Stimulated activated CD4-positive, alpha-beta T cell treated with anti-CD3 and anti-CD28 coated beads, Interleukin-12 subunit alpha, Interleukin-12 subunit beta, amount 100 ng/mL, for 4 hours (primary cell): Measurements from ENCODE around the gene MADD.

Source experiments
- DNase-seq: peaks from one replicate; pipeline ENCODE4 v3.0.0-alpha.2; 2020

Gene MADD

DNA sequence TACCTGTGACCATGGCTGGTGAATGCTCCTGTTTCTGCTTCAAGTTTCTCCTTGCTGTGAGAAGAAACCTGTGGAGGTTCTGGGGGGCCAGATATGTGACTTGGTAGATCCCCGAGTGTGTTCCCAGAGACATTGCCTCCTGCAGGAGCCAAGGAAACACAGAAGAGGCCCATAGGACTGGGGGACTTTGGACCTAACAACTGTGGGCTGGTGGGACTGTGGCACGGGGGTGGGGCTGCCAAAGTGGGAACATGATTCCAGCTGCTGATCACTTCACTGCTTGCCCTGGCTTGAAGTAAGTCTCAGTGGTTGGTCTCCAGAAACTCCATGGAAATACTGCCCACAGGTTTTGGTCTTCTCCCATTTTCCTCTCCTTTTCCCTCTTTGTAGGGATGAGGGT lies 16.3 kb upstream of the MADD start:
- no peak for DNase-seq

DNA sequence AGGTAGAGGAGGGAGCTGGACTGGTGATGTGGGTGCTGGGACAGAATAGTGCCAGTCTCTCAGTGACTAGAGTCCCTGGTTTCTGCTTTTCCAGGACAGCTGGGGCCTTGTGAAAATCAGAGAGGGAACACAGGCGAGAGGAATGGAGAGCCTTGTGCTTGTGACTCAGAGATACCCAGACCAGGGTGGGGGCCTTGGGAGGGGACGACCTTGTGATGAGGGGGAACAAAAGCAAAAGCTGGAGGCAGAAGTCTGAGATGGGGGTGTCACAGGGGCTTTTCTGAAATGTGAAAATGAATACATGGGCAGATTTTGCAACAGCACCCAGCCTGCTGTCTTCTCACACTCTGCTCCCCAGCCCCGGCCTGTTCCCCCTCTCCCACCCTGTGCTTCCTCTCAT lies 15.5 kb upstream of the MADD start:
- no peak for DNase-seq

DNA sequence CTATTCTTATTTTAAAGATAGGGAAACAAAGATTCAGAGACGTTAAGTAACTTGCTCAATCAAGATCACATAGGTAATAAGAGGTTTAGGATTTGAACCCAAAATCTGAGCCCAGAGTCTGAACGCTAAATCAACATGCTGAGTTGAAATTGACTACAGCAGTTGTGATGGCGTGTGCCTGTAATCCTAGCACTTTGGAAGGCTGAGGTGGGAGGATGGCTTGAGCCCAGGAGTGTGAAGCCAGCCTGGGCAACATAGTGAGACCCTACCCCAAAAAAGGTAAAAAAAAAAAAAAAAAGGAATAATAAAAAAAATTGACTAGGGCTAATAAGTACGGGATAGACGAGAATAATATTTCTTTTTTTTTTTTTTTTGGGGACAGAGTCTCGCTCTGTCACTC lies 13.6 kb upstream of the MADD start:
- no peak for DNase-seq

DNA sequence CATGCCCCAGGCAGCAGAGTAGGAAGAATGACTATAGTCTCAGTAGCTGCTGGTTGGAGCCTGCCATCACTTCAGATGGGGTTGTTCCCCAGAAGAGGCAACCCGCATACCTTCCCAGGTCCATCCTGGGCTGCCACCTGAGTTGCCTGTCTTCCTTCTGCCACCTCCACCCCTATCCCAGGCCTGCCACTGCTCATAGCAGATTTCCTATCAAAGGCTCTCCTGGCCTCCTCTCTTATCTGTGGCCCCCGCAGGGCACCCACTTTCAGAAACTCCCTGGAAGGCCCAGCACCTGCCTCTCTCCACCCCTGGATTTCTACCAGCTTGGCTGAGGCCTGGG lies 12.8 kb upstream of the MADD start:
- no peak for DNase-seq

DNA sequence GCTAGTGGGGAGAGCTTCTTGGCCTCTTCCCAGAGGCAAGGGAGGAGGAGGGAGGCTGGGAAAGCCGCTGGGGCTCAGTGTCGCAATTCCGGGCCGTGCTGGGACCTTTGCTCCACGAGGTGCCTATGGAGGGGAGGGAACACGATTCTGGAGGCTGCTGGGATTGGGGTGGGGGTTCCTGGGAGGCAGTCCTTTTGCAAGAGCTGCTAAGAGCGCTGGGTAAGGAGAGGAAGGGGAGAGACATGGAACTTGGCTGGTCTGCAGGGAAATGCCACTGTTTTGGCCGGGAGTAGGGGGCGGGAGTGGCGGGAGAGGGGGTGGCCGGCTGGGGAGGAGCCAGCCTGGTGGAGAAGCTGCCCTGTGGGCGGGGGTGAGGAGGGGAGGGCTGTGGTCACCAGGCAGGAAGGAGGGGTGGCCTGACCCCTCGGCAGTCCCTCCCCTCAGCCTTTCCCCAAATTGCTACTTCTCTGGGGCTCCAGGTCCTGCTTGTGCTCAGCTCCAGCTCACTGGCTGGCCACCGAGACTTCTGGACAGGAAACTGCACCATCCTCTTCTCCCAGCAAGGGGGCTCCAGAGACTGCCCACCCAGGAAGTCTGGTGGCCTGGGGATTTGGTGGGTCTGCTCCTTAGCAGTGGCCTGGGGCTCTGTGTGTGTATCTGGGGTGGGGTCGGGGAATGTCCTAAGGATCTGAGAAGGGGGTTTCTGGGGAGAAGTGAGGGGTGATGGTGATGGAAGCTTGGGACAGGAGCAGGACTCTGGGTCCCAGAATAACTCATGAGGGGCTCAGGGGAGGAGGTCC lies 12.2 kb upstream of the MADD start, which contains the start of gene NR1H3:
Gene NR1H3 (plus strand): TSS at position 480 of the 800 bp plus-strand sequence. CDS start 1,221 bp downstream, outside the sequence.
- DNase-seq: no peak

DNA sequence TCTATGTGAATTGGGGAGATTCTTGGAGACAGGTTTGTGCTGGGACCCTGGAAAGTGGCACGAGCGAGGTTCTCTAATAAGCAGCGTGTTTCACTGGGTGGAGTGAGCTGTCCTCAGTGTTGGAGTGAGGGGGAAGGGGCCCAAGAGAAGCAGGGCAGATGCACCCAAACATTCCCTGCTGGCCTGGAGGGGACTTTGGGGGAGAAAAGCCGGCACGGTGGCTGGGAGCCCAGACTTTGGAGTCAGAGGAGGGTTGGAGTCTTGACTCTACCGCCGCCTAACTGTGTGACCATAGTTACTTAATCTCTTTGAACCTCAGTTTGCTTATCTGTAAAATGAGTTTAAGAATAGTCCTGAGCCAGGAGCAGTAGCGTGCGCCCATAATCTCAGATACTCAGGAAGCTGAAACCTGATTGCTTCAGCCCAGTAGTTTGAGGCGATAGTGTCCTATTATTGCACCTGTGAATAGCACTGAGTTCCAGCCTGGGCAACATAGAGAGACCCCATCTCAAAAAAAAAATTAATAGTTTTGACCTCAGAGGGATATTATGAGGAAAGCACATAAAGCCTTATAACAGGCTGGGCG lies 11.5 kb upstream of the MADD start:
- DNase-seq: no peak

DNA sequence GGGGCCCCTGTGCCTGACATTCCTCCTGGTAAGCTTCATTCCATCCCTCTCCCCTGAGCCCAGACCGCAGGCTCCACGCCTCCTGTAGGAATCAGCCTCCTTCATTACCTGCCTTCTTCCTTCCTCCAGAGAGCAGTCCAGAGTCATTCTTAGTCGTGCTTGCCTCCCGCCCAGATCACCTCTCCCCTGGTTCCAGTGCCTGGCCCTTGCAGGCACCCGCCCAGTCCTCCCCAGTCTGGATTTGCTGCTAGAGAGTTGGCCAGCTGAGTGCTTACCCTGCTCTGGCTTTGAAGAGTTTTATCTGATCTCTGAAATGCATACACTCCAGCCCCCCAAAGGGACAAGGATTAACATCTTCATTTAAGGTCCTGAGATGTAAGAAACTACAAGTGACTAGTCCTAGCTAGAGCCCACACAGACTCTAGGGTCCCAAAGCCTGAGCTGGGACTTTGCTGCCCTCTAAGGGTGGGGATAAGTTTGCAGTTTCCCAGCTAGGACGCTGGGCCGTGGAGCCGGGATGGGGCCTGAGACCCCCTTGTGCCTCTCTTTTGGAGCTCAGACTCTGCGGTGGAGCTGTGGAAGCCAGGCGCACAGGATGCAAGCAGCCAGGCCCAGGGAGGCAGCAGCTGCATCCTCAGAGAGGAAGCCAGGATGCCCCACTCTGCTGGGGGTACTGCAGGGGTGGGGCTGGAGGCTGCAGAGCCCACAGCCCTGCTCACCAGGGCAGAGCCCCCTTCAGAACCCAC lies 10.5 kb upstream of the MADD start:
- DNase-seq: peak; percentile 47

DNA sequence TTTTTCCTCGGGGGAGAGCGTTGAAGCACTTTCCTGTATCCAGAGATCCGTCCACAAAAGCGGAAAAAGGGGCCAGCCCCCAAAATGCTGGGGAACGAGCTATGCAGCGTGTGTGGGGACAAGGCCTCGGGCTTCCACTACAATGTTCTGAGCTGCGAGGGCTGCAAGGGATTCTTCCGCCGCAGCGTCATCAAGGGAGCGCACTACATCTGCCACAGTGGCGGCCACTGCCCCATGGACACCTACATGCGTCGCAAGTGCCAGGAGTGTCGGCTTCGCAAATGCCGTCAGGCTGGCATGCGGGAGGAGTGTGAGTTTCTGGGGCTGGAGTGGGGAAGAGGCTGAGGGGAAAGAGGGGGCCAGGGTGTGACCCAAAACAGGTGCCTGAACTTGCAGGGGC lies 9.6 kb upstream of the MADD start:
- no peak for DNase-seq

DNA sequence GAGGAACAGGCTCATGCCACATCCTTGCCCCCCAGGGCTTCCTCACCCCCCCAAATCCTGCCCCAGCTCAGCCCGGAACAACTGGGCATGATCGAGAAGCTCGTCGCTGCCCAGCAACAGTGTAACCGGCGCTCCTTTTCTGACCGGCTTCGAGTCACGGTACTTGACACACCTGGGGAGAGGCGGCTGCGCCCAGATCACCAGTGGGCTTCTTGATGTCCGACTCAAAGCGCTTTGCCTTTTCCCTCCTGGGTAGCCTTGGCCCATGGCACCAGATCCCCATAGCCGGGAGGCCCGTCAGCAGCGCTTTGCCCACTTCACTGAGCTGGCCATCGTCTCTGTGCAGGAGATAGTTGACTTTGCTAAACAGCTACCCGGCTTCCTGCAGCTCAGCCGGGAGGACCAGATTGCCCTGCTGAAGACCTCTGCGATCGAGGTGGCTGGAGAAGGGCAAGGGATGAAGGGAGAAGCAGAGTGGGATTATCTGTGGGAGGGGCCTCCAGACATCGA lies 8.6 kb upstream of the MADD start:
- DNase-seq: no peak

DNA sequence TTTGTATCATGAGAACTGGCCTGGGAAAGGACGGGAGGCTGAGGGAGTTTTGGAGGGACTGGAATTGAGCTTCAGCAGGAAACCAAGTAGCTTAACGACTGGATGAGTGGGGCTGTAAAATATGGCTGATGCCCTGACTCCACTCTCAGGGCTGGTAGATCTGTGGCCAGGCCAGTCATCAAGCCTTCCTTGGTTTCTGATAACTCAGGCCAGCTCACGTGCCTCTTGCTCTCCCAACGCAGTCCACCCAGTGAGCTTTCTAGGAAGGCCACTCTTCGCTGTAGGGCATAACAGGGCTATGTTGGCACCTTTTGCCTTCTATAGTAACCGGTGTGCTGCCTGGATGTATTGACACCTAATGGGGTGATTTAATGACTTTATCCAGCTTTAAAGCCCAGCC lies 5.8 kb upstream of the MADD start:
- no peak for DNase-seq

DNA sequence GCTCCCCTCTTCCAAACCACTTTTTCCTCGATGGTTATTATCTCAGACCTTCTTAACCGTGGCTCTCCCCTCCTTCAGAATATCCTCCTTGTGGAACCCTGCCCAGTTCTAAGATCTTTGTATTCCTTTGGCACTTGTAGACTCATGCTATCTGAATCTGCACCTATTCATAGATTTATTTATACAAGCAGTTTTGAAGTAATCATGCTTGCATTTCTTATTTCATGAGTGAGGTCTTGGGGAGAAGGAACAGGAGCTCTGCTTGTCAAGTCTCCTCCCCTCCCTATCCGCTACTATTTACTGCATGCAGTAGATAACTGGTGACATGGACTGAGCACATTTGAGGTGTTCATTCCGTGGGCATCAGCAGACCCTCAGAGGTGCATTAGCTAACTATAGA lies 5.4 kb upstream of the MADD start:
- DNase-seq: no peak

DNA sequence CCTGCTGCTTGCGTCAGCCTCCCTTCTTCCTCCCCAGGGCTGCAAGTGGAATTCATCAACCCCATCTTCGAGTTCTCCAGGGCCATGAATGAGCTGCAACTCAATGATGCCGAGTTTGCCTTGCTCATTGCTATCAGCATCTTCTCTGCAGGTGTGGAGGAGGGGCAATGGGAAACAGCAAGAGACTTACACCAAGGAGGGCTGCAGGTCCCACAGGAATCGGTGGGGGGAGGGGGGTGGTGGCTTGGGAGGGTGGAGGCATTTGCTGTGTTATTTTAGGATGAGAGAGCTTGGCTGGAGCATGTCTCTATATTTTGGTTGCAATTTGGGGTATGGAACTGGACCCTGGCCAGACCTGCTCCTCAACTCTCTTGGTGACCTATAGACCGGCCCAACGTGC lies 2.1 kb upstream of the MADD start:
- DNase-seq: no peak

DNA sequence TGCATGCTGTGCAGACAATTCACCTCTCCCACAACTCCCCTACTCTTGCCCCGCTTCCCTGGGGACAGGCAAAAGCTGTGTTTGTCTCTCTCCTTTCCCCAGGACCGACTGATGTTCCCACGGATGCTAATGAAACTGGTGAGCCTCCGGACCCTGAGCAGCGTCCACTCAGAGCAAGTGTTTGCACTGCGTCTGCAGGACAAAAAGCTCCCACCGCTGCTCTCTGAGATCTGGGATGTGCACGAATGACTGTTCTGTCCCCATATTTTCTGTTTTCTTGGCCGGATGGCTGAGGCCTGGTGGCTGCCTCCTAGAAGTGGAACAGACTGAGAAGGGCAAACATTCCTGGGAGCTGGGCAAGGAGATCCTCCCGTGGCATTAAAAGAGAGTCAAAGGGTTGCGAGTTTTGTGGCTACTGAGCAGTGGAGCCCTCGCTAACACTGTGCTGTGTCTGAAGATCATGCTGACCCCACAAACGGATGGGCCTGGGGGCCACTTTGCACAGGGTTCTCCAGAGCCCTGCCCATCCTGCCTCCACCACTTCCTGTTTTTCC lies 1.4 kb upstream of the MADD start:
- no peak for DNase-seq

DNA sequence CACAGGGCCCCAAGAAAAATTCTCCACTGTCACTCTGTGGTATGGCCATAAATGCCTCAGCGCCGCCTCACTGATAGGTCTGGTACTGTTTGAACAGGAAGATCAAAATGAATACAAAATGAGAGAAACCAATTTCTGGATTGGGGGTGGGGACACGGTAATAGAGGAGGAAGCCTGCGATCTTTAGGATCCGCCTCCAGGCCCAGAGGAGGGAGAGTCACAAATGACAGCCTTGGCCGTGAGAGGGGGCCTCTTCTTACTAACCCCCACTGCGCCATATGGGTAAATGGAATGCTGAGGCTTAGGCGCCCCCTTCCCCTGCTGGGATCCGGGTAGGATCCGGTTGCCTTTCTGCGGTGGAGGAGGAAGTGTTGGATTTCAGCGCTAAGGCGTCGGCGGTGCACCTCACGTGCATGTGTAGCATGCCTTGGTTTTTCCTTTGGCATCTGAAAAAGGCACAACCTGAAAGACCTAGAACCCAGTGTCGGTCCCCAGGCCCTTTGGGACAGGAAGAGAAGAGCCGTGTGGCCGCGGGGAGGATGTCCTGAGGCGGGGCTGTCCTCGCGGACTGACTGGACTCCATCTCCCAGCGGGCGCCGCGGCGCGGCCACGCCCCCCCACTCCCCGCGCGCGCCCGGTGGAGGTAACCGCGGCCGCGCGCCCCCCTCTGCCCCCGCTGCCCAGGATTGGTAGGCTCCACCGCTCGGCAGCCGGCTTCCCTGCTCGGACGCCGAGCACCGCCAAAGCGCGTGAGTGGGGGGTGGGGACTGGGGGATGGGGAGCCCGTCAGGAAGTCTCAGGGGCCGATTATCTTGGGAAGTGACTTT lies 718 bp upstream of the MADD start:
- DNase-seq: peak; percentile 87

DNA sequence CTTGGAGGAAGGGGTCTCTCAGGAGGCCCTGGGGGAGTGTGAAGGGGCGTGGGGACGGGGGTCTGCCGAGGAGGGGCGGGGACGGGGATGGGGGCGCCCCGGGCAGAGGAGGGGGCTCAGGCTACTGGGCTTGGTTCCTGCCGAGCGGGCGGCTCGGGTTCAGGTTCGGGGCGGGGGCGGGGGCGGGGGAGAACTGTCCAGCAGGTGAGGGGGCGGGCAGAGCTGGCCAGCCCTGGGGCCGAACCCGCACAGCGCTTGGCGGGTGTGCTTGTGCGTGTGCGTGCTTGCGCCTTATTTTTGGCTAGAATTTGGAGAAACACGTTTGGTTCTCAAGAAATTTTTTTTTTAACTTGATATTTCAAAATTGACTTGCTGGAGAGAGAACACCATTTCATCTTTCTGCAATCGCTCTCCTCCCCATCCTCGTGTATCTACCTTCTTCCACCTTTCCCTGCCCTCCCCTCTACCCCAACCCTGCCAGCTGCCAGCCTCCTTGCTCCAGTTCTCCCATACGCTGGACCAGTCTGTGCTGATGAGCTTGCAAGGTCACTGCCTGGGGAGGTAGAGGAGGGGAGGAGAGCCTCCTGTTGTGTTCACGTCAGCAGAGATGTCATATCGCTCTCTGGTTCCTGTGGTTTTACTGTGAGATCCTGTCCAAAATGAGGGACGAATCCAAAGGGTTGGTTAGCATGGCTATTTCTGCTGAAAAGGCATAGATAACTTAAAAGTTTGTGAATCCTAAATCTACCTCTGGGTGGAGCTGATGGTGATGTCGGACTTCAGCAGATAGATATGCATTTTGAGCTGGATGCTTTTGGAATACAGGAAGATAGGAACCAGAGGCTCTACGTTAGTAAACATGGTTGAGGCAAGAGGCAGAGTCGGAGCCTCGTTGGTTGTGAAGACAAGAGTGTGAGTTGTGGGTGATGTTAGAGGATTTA lies 668 bp downstream of the MADD start:
- no peak for DNase-seq

DNA sequence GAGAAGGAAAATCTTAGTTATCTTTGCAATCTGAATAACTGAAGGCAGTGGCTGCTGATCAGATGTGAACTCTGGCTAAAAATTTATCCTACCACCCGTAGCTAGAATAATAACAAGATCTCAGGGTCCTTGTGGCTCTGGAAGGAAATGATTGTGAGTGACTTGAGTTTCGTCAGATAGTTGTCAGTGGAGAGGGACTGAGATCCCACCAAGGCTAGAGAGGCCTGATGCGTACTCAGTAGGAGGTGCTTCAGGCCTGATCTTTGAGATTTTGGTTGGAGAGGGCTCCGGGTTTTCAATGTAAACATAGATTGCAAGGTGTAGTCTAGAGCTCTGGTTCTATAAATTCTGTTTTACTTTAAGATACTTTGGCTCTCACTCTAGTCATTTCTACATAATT lies 1.4 kb downstream of the MADD start:
- DNase-seq: no peak

DNA sequence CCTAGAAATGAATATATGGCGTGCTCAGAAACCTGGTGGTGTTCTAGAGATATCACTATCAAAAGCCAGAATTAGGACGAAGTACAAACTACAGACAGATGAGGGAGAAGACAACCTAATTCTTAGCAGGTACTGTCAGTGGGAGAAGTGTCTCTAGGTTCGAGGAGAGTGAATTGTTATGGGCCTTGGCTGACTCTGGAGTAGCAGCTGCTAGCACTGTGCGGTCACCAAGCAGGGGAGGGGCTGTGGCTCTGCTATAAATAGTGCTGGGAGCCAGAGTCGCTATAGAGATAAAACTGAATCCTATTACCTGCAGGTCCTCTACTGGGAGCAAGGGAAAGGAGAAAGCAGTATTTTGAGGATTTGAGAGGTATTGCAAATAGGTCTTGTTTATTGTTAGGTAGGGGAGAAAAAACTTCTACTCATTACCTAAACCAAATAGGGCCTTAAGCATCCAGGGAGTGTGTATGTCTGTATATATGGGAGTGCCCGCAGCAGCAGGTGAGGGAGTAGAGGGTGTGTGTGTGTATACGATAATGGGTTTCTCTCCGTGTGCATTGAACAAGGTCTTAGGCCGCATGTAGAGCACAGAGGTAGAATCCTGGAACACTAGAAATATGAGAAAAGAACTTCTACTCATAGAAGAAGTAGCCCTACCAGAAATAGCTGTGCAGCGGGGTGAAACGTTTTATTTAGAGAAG lies 2.2 kb downstream of the MADD start:
- DNase-seq: no peak

DNA sequence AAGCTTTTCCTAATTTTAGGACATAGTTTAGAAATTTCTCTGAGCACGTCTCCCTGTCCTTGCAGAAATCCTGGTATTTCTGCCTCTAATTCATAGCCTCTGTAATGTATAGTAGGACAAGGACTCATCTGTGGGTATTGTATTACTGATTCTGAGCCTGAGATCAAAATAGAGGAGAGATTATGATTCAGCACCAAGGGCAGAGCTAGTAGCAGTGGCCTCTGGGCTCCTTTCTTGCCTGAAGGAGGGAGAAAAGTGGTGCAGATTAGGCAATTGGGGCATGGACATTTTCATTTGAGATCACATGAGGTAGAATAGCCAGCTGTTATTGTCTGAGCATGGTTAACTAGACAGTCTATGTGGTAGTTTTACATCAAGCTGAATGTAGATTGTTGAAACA lies 2.8 kb downstream of the MADD start:
- DNase-seq: no peak

DNA sequence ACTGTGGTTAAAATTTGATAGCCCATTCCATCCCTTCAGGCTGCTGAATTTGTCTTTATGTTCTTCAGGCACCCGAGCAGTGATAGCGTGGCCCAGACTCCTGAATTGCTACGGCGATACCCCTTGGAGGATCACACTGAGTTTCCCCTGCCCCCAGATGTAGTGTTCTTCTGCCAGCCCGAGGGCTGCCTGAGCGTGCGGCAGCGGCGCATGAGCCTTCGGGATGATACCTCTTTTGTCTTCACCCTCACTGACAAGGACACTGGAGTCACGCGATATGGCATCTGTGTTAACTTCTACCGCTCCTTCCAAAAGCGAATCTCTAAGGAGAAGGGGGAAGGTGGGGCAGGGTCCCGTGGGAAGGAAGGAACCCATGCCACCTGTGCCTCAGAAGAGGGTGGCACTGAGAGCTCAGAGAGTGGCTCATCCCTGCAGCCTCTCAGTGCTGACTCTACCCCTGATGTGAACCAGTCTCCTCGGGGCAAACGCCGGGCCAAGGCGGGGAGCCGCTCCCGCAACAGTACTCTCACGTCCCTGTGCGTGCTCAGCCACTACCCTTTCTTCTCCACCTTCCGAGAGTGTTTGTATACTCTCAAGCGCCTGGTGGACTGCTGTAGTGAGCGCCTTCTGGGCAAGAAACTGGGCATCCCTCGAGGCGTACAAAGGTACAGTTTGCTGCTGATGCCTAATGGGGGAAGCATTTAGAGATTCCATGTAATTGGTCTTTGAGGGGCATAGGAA lies 4.7 kb downstream of the MADD start:
- no peak for DNase-seq

DNA sequence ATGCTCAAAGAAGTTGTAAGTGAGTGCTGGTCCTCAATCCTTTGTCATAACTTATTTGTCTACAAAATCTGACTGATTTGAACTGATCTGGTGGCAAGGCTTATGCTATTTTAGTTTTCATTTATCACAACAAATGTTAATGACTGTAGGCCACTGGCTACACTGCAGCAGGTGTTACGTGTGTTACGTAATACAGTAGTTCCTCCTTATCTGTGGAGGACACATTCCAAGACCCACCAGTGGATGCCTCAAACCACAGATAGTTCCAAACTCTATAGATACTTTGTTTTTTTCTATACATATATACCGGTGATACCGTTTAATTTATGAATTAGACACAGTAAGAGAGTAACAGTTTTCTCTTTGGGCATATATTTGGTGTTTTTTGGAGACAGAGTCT lies 7.0 kb downstream of the MADD start:
- DNase-seq: no peak
